SK-N-SH treated with all-trans-retinoic acid at 6 μM for 48 hours (cell line): ENCODE results near the gene NAV3.

Source experiments
- ARNTL ChIP-seq: fragments of 450-650 bp; formaldehyde crosslinking; IDR thresholded peaks from 2 replicates; pipeline ENCODE4 v1.5.0; 2020; ENCODE audit warnings: low read depth, mild to moderate bottlenecking, moderate library complexity, borderline replicate concordance
- BACH2 ChIP-seq: fragments of 250-450 bp; sonication (Bioruptor Pico); IDR thresholded peaks from 2 replicates; pipeline ENCODE4 v1.9.0; 2021; ENCODE audit warnings: mild to moderate bottlenecking, borderline replicate concordance
- CREB5 ChIP-seq: fragments of 250-450 bp; sonication (Bioruptor Pico); IDR thresholded peaks from 2 replicates; pipeline ENCODE4 v1.5.1; 2020; ENCODE audit warnings: low read depth, mild to moderate bottlenecking, moderate library complexity
- CSDC2 ChIP-seq: fragments of 250-450 bp; sonication (Bioruptor Pico); IDR thresholded peaks from 2 replicates; pipeline ENCODE4 v1.5.0; 2020; ENCODE audit warnings: mild to moderate bottlenecking, moderate library complexity
- CSRNP3 ChIP-seq: fragments of 250-450 bp; sonication (Bioruptor Pico); IDR thresholded peaks from 2 replicates; pipeline ENCODE4 v1.5.1; 2021; ENCODE audit warnings: mild to moderate bottlenecking, moderate library complexity
- ESRRG ChIP-seq: fragments of 250-450 bp; sonication (Bioruptor Pico); IDR thresholded peaks from 2 replicates; pipeline ENCODE4 v1.6.1; 2021; ENCODE audit warnings: mild to moderate bottlenecking
- GLIS3 ChIP-seq: fragments of 250-450 bp; sonication (Bioruptor Pico); IDR thresholded peaks from 2 replicates; pipeline ENCODE4 v1.5.0; 2020; ENCODE audit warnings: mild to moderate bottlenecking, moderate library complexity
- SNAI2 ChIP-seq: fragments of 250-450 bp; sonication (Bioruptor Pico); IDR thresholded peaks from 2 replicates; pipeline ENCODE4 v1.5.0; 2020; ENCODE audit warnings: mild to moderate bottlenecking, moderate library complexity
- TCF4 ChIP-seq: fragments of 250-450 bp; sonication (Bioruptor Pico); IDR thresholded peaks from 2 replicates; pipeline ENCODE4 v1.8.0; 2021; ENCODE audit warnings: mild to moderate bottlenecking, moderate library complexity, borderline replicate concordance
- TSHZ2 ChIP-seq: fragments of 250-450 bp; sonication (Bioruptor Pico); IDR thresholded peaks from 2 replicates; pipeline ENCODE4 v1.5.0; 2020; ENCODE audit warnings: mild to moderate bottlenecking, moderate library complexity
- ZC3H10 ChIP-seq: fragments of 250-450 bp; sonication (Bioruptor Pico); IDR thresholded peaks from 2 replicates; pipeline ENCODE4 v1.5.1; 2021; ENCODE audit warnings: mild to moderate bottlenecking, moderate library complexity
- ZFP30 ChIP-seq: fragments of 450-650 bp; formaldehyde crosslinking; IDR thresholded peaks from 2 replicates; pipeline ENCODE4 v1.5.0; 2022; ENCODE audit warnings: mild to moderate bottlenecking, moderate library complexity

GRCh38 chr12:77983859-77984258 lies 153.2 kb downstream of the NAV3 start:
- TF ChIP-seq ESRRG (CRISPR knock-in tag): no peak
- TF ChIP-seq CSDC2 (CRISPR knock-in tag): no peak
- TF ChIP-seq ZFP30 (CRISPR knock-in tag): no peak
- TF ChIP-seq GLIS3 (CRISPR knock-in tag): no peak
- TF ChIP-seq ZC3H10 (CRISPR knock-in tag): no peak
- TF ChIP-seq CREB5 (CRISPR knock-in tag): no peak
- TF ChIP-seq BACH2: no peak
- TF ChIP-seq CSRNP3 (CRISPR knock-in tag): no peak
- no peak for TF ChIP-seq TSHZ2
- TF ChIP-seq SNAI2: no peak
- no peak for TF ChIP-seq TCF4 (CRISPR knock-in tag)
- TF ChIP-seq ARNTL: no peak
